Measurements from ENCODE around the gene PIK3C3. TPM values are rescaled to one million over a fixed set of nuclear protein-coding genes. Genes with fewer than 3 reads are reported as not detected.

The PIK3C3 gene
- total and polyA plus RNA-seq, 2 experiments from 2014 or later: 24.9 to 54.7 TPM

GRCh38 chr18:42018831-42019230, 63.8 kb downstream of the PIK3C3 start:
- Histone ChIP-seq H3K4me2 (no peak overlapping the region), H3K79me2 (no peaks in the 10 kb centered on the region), H3K4me1 (ENCODE audit: insufficient read depth) (no peaks in the 10 kb centered on the region), H3K9me2 (replicated peaks; ENCODE audit: insufficient read depth) (no peaks in the 10 kb centered on the region), H4K20me1 (ENCODE audit: insufficient read depth, poor library complexity, severe bottlenecking) (no peaks in the 10 kb centered on the region), H3K27ac (no peak overlapping the region), H3K4me3 (no peak overlapping the region), H2AFZ (no peak overlapping the region), H3K36me3 (replicated peaks; ENCODE audit: insufficient read depth, low read depth) (no peaks in the 10 kb centered on the region), H3K27me3 (no peaks in the 10 kb centered on the region), H3K9me3 (ENCODE audit: low read depth) (no peaks in the 10 kb centered on the region)
- 91% methylated on average over 4 of the region's 4 CpGs for WGBS (ENCODE audit: low lambda C conversion rate, missing lambda C conversion rate)
- no peak for DNase-seq (ENCODE audit: low spot score)
- TF ChIP-seq EZH2 (IDR thresholded peaks at IDR 0.05; ENCODE audit: borderline replicate concordance) (no peak), CTCF (IDR thresholded peaks at IDR 0.05; ENCODE audit: poor library complexity) (no peak), EZH2phosphoT487 (IDR thresholded peaks at IDR 0.05; ENCODE audit: low read depth, severe bottlenecking, unreplicated experiment) (no peak)

GRCh38 chr18:42024131-42024530, 69.1 kb downstream of the PIK3C3 start:
- DNase-seq (ENCODE audit: low spot score): no peak
- Histone ChIP-seq H3K9me2 (replicated peaks; ENCODE audit: insufficient read depth) (no peaks in the 10 kb centered on the region), H3K27me3 (no peaks in the 10 kb centered on the region), H3K27ac (no peak overlapping the region), H3K4me3 (no peak overlapping the region), H3K36me3 (replicated peaks; ENCODE audit: insufficient read depth, low read depth) (no peaks in the 10 kb centered on the region), H3K9me3 (ENCODE audit: low read depth) (no peaks in the 10 kb centered on the region), H4K20me1 (ENCODE audit: insufficient read depth, poor library complexity, severe bottlenecking) (no peaks in the 10 kb centered on the region), H3K4me1 (ENCODE audit: insufficient read depth) (no peaks in the 10 kb centered on the region), H2AFZ (no peak overlapping the region), H3K79me2 (no peaks in the 10 kb centered on the region), H3K4me2 (no peak overlapping the region)
- 100% methylated on average over 1 of the region's 1 CpG for WGBS (ENCODE audit: low lambda C conversion rate, missing lambda C conversion rate)
- no peak for TF ChIP-seq EZH2 (IDR thresholded peaks at IDR 0.05; ENCODE audit: borderline replicate concordance)
- no peak for TF ChIP-seq CTCF (IDR thresholded peaks at IDR 0.05; ENCODE audit: poor library complexity)
- no peak for TF ChIP-seq EZH2phosphoT487 (IDR thresholded peaks at IDR 0.05; ENCODE audit: low read depth, severe bottlenecking, unreplicated experiment)

- TF ChIP-seq CTCF (IDR thresholded peaks at IDR 0.05; ENCODE audit: poor library complexity): no peak
- TF ChIP-seq EZH2phosphoT487 (IDR thresholded peaks at IDR 0.05; ENCODE audit: low read depth, severe bottlenecking, unreplicated experiment): no peak
- no peak for TF ChIP-seq EZH2 (IDR thresholded peaks at IDR 0.05; ENCODE audit: borderline replicate concordance)
- Histone ChIP-seq H3K4me2 (no peak overlapping the region), H3K36me3 (replicated peaks; ENCODE audit: insufficient read depth, low read depth) (no peaks in the 10 kb centered on the region), H3K4me3 (no peak overlapping the region), H3K27me3 (no peaks in the 10 kb centered on the region), H3K79me2 (no peaks in the 10 kb centered on the region), H3K4me1 (ENCODE audit: insufficient read depth) (no peaks in the 10 kb centered on the region), H2AFZ (no peak overlapping the region), H3K9me2 (replicated peaks; ENCODE audit: insufficient read depth) (no peaks in the 10 kb centered on the region), H3K27ac (no peak overlapping the region), H4K20me1 (ENCODE audit: insufficient read depth, poor library complexity, severe bottlenecking) (no peaks in the 10 kb centered on the region), H3K9me3 (ENCODE audit: low read depth) (no peaks in the 10 kb centered on the region)
- 100% methylated on average over 1 of the region's 1 CpG for WGBS (ENCODE audit: low lambda C conversion rate, missing lambda C conversion rate)
- no peak for DNase-seq (ENCODE audit: low spot score)
Observed at GRCh38 chr18:42025491-42025890, 70.5 kb downstream of the PIK3C3 start.
